Measurements from ENCODE around the gene OR4N2.
"Not testable (repeated sequence)": the region's sequence is repeated elsewhere in the genome, so short reads cannot be mapped to it uniquely, and the experiment has no call there.

- TF ChIP-seq TRIM24 (IDR thresholded peaks at IDR 0.05); KLF6 (CRISPR knock-in tag; IDR thresholded peaks at IDR 0.05; ENCODE audit: borderline replicate concordance); CTCF (IDR thresholded peaks at IDR 0.05 in 2 of 3, conservative IDR thresholded peaks at IDR 0.05 in 1 of 3; ENCODE audit: insufficient read depth in 2 of 3, low read depth in 1 of 3, low read length in 3 of 3); CHD2 (IDR thresholded peaks at IDR 0.05; ENCODE audit: low read depth, low read length); E2F6 (IDR thresholded peaks at IDR 0.05; ENCODE audit: borderline replicate concordance in 1 of 2, extremely low read depth in 1 of 2, insufficient read depth in 1 of 2, insufficient read length in 1 of 2, low read depth in 1 of 2, low read length in 1 of 2, poor library complexity in 1 of 2, severe bottlenecking in 1 of 2); RAD21 (CRISPR knock-in tag; conservative IDR thresholded peaks at IDR 0.05 in 1 of 2, IDR thresholded peaks at IDR 0.05 in 1 of 2); TRIM28 (IDR thresholded peaks at IDR 0.05); EP300 (IDR thresholded peaks at IDR 0.05; ENCODE audit: low read length); POLR2A (conservative IDR thresholded peaks at IDR 0.05); EZH2 (IDR thresholded peaks at IDR 0.05; ENCODE audit: borderline replicate concordance, low read depth, low read length); ZNF184 (CRISPR knock-in tag; IDR thresholded peaks at IDR 0.05); BHLHE40 (IDR thresholded peaks at IDR 0.05; ENCODE audit: low read length); ELK1 (CRISPR knock-in tag; IDR thresholded peaks at IDR 0.05); GABPA (tag; conservative IDR thresholded peaks at IDR 0.05; ENCODE audit: low read depth): not testable (repeated sequence)
These were observed 62.6 kb downstream of the OR4N2 start for GRCh38 chr14:19866061-19866669.

Data from K562 (cell line).